NB4 (cell line): ENCODE data around the gene ANKRD11.
"Not testable (repeated sequence)": the region's sequence is repeated elsewhere in the genome, so short reads cannot be mapped to it uniquely, and the experiment has no call there.

Experiments
- DNase-seq: peaks from one replicate; pipeline ENCODE4 v3.0.0; 2010; ENCODE audit warnings: low read depth
- H3K4me3 ChIP-seq: one replicate; pipeline ENCODE4 v1.5.1; 2011; ENCODE audit warnings: mild to moderate bottlenecking, low read depth, low read length, moderate library complexity
- MYC ChIP-seq: IDR thresholded peaks from 2 replicates; pipeline ENCODE4 v1.6.1; 2011; ENCODE audit warnings: low read depth, low read length
- POLR2A ChIP-seq: IDR thresholded peaks from 2 replicates; pipeline ENCODE4 v1.6.1; 2011; ENCODE audit warnings: mild to moderate bottlenecking; ENCODE audit not compliant: insufficient read length; ENCODE audit errors: extremely low read depth
- TF ChIP-seq, protein P1 (sequence below): IDR thresholded peaks from 2 replicates; pipeline ENCODE4 v1.6.1; 2011; ENCODE audit warnings: low read depth, low read length
- TF ChIP-seq, protein P2 (sequence below): IDR thresholded peaks from one replicate; pipeline ENCODE4 v1.5.1; 2012; ENCODE audit warnings: low read depth, low read length

The ANKRD11 gene

DNA sequence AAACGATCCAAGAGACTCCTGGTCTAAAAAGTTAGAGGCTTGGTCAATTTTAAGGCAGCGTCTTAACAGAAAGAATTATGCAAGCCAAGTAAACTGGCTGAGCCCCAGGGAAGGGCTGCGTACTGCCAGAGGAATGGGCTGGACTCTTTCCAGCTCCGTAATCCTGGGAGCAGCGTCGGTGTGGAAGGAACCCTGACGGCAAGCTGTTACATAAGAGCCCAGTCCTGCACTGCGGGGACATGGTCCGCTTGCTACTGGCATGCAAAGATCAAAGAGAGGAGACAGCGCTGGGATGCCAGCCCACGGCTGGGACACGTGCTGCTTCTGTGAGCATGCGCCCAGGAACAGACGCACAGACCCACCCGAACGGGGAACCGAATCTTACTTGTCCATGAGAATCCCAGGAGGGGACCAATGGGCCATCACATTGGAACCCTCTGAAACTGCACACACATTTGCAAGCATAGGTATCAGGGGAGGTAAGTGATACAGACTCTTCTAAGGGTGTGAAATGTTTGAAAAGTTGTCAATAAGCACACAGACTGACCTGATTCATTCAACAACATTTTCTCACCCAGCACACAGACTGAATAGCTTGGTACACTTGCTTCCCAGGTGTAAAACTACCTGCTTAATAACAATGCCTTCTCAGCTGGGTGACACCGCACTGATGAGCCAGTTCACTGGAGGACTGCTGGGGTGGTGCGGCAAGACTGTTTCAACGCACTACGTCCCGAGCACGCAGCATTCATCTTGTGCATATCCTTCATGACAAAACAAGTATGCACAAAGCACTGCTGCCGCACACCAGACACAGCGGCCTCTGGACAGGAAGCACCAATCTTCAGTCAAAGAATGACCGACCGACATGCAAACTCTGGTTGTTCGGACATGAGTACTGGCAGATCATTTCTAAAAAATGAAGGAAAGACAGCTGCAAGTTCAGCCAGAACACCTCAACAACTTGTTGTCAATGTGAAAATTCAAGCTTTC is 94.9 kb downstream of the ANKRD11 start:
- no peak for TF ChIP-seq MYC
- no peak for DNase-seq
- no peak overlapping the region for H3K4me3 ChIP-seq

DNA sequence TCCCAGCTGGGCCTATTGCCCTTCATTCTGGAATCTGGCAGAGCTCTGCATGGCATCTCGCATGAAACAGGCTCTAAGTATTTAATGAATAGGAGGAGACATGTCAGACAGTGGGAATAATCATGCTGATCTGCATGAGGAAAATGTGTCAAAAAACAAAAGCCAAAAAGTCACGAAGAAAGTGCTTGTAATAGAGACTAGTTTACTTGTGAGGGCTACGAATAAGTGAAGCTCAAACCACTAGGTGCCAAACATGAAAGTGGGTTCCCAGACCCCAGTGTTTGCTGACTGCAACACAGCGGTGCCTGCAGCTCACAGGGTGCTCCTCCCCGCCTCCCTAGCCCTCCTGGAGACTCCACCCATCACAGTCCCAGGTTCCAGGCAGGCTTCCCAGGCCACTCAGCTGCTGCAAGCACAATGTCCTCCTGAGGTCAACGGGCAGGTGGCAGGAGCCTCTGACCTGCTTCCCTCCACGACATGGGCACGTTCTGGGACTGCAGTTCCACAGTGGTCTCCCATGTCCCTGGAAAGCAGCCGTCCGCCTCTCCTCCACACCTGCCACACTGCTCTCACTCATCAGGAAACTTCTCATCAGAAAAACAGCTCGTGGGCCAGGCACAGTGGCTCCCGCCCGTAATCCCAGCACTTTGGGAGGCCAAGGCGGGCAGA is 96.5 kb downstream of the ANKRD11 start:
- TF ChIP-seq MYC (no peak), POLR2A (no peak)
- TF ChIP-seq, protein P1, sequence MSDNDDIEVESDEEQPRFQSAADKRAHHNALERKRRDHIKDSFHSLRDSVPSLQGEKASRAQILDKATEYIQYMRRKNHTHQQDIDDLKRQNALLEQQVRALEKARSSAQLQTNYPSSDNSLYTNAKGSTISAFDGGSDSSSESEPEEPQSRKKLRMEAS = no peak
- TF ChIP-seq, protein P2, sequence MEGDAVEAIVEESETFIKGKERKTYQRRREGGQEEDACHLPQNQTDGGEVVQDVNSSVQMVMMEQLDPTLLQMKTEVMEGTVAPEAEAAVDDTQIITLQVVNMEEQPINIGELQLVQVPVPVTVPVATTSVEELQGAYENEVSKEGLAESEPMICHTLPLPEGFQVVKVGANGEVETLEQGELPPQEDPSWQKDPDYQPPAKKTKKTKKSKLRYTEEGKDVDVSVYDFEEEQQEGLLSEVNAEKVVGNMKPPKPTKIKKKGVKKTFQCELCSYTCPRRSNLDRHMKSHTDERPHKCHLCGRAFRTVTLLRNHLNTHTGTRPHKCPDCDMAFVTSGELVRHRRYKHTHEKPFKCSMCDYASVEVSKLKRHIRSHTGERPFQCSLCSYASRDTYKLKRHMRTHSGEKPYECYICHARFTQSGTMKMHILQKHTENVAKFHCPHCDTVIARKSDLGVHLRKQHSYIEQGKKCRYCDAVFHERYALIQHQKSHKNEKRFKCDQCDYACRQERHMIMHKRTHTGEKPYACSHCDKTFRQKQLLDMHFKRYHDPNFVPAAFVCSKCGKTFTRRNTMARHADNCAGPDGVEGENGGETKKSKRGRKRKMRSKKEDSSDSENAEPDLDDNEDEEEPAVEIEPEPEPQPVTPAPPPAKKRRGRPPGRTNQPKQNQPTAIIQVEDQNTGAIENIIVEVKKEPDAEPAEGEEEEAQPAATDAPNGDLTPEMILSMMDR = no peak
- no peak overlapping the region for H3K4me3 ChIP-seq
- DNase-seq = no peak

DNA sequence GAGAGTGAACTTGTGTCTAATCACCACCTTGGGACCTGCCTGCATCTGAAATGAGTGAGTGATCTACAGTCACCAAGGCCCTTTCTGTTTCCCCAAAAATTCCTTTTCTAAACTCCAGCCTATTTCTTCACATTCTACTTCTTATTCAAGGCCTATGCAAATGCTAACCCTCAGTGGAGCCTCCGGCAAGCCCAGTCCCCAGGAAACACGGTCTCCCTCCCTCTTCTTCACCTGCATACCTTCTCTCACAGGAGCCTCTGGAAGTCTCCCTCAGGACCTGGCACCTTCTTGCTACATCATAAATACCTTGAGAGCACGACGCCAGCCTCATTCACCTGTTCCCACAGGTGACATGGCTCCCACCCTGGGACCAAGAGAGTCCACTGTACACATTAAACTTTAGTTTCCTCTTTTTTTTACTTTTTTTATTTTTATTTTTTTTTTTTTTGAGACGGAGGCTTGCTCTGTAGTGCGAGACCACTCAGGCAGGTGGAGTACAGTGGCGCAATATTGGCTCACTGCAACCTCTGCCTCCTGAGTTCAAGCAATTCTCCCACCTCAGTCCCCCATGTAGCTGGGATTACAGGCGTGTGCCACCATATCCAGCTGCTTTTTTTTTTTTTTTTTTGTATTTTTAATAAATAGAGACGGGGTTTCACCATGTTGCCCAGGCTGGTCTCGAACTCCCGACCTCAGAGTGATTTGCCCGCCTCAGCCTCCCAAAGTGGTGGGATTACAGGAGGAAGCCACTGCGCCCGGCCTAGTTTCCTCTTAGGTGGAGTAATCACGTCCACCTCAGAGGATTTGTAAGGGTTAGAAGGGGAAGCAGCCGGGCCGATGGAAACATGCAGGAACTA is 97.3 kb downstream of the ANKRD11 start:
- no peak for TF ChIP-seq MYC
- TF ChIP-seq, protein P2 = no peak
- TF ChIP-seq, protein P1 = no peak
- TF ChIP-seq POLR2A = no peak
- no peak overlapping the region for H3K4me3 ChIP-seq
- DNase-seq = no peak

DNA sequence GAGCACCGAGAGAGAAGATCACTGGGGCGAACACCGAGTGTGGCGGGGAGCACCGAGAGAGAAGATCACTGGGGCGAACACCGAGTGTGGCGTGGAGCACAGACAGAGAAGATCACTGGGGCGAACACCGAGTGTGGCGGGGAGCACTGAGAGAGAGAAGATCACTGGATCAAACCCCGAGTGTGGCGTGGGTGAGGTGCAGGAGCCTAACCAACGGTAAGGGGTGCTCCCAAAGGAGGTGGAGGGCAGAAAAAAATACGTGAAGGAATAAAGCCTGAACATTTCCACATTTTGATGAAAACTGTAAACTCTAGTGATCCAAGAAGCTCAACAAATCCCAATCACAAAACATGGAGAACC is 100.2 kb downstream of the ANKRD11 start:
- H3K4me3 ChIP-seq, DNase-seq: not testable (repeated sequence)

DNA sequence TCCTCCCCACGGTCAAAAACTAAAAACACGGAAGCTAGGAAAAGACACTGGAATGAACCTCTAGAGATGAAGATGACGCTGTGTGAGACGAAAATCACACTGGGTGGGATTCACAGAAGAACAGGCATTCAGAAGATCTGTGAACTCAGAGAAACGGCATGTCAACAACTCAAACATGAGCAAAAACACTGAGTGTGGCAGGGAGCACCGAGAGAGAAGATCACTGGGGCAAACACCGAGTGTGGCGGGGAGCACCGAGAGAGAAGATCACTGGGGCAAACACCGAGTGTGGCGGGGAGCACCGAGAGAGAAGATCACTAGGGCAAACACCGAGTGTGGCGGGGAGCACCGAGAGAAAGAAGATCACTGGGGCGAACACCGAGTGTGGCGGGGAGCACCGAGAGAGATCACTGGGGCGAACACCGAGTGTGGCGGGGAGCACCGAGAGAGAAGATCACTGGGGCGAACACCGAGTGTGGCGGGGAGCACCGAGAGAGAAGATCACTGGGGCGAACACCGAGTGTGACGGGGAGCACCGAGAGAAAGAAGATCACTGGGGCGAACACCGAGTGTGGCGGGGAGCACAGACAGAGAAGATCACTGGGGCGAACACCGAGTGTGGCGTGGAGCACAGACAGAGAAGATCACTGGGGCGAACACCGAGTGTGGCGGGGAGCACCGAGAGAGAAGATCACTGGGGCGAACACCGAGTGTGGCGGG is 100.7 kb downstream of the ANKRD11 start:
- H3K4me3 ChIP-seq, DNase-seq: not testable (repeated sequence)

DNA sequence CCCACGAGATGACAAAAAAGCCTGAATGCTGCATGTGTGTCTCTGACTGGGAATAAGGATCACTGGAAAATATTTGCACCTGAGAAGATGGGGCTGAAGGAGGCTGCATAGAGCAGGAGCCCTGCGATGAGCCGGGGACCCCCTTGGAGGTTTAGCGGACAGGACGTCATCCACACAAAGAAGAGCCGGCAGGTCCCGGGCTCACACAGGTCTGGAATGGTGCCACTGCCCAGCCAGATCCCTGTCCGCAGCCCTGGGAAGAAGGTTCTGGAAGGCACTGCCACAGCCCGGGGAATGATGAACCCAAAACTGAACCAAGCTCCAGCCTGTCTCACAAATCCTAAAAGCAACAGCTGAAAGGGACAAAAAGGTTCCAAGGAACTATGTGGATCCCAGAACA is 101.8 kb downstream of the ANKRD11 start:
- TF ChIP-seq POLR2A (no peak), MYC (no peak)
- TF ChIP-seq, protein P1 = no peak
- TF ChIP-seq, protein P2 = no peak
- H3K4me3 ChIP-seq = no peak overlapping the region
- no peak for DNase-seq
